Breast epithelium (tissue), 4 donors: ENCODE data around the gene S100A4. TPM values are rescaled to one million over a fixed set of nuclear protein-coding genes. Genes with fewer than 3 reads are reported as not detected.
"Not testable (repeated sequence)": the region's sequence is repeated elsewhere in the genome, so short reads cannot be mapped to it uniquely, and the experiment has no call there.

Source experiments
- DNase-seq, 2 donors: peaks; one replicate each; pipeline ENCODE4 v3.0.0-alpha.2; 2019; ENCODE audit warnings: low spot score in 2 of 2
- H3K27ac ChIP-seq, 2 donors: fragments of 200-600 bp; sonication (generic) in 1 of 2; one replicate each; pipeline ENCODE4 v1.5.1; 2016 to 2019; ENCODE audit warnings: mild to moderate bottlenecking in 1 of 2
- H3K27me3 ChIP-seq, 2 donors: fragments of 200-600 bp; sonication (generic) in 1 of 2; one replicate each; pipeline versions ENCODE4 v1.5.1 to v1.6.0; 2017 to 2019; ENCODE audit warnings: control low read depth in 1 of 2, mild to moderate bottlenecking in 1 of 2
- H3K36me3 ChIP-seq: fragments of 200-600 bp; one replicate; pipeline ENCODE4 v1.5.1; 2019
- H3K4me1 ChIP-seq, 2 donors: fragments of 200-600 bp; sonication (generic); one replicate each; pipeline ENCODE4 v1.5.1; 2016 to 2019; ENCODE audit warnings: control low read depth in 1 of 2
- H3K4me3 ChIP-seq, 3 donors: fragments of 200-600 bp; sonication (generic); 1 replicate in 2 of 3; 2 replicates in 1 of 3; pipeline ENCODE4 v1.5.1; 2016 to 2019; ENCODE audit warnings: mild to moderate bottlenecking in 3 of 3, moderate library complexity in 2 of 3
- H3K9me3 ChIP-seq, 2 donors: fragments of 200-600 bp; sonication (generic) in 1 of 2; one replicate each; pipeline ENCODE4 v1.5.1; 2016 to 2019; ENCODE audit warnings: control low read depth in 1 of 2
- POLR2A ChIP-seq: fragments of 450-650 bp; IDR thresholded peaks from one replicate; pipeline ENCODE4 v1.6.1; 2016; ENCODE audit warnings: antibody characterized with exemption, mild to moderate bottlenecking, moderate library complexity
- POLR2AphosphoS5 ChIP-seq, 3 donors: sonication (generic); formaldehyde crosslinking; IDR thresholded peaks; one replicate each; pipeline ENCODE4 v1.6.1; 2017; ENCODE audit warnings: antibody characterized with exemption in 3 of 3
- intact Hi-C: fragments of 100-400 bp; cut with DNase I; formaldehyde crosslinking; loops from one replicate; pipeline ENCODE4 v1.15.1; 2023; ENCODE audit warnings: low total_unique reads
- total RNA-seq, 3 donors: library from RNA; depleted of rRNA; stranded (reverse); fragments of >200 nt; gene quantifications; one replicate each; pipeline ENCODE4 v1.1.0, GENCODE V29; 2016
- TF ChIP-seq, protein P1 (sequence below), 3 donors: fragments of 450-650 bp; IDR thresholded peaks; one replicate each; pipeline ENCODE4 v1.5.1; 2016 to 2017; ENCODE audit warnings: antibody characterized with exemption in 3 of 3, mild to moderate bottlenecking in 3 of 3, moderate library complexity in 3 of 3

The S100A4 gene
- total RNA-seq, 3 donors from 2014 or later, result 177 to 1,015 (median 198) TPM

DNA sequence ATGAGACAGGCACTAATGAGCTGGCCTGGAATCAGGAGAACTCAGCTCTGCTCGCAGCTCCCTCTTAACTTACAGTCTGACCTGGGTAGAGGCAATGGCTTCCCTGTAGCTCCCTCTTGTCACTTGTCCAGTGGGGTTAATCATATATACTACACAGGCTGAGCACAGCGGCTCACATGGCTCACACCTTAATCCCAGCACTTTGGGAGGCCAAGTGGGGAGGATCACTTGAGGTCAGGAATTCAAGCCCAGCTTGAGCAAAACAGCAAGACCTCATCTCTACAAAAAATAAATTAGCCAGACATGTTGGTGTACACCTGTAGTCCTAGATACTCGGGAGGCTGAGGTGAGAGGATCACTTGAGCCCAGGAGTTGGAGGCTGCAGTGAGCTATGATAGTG lies 14.0 kb downstream of the S100A4 start:
- Histone ChIP-seq H3K4me1 (peaks cover 0 to 2% of the 10 kb centered on the region in 2 donors), H3K36me3 (no peaks in the 10 kb centered on the region), H3K4me3 (no peak overlapping the region), H3K9me3 (no peaks in the 10 kb centered on the region), H3K27ac (peak overlapping the region; percentile 40 to 99), H3K27me3 (no peaks in the 10 kb centered on the region)
- intact Hi-C loops, result loop anchor here (2.0 kb wide), 1 partner anchor 33 kb away; the partner anchor contains the start of gene S100A2
- DNase-seq, result no peak
- no peak for TF ChIP-seq POLR2A
- TF ChIP-seq, protein P1, sequence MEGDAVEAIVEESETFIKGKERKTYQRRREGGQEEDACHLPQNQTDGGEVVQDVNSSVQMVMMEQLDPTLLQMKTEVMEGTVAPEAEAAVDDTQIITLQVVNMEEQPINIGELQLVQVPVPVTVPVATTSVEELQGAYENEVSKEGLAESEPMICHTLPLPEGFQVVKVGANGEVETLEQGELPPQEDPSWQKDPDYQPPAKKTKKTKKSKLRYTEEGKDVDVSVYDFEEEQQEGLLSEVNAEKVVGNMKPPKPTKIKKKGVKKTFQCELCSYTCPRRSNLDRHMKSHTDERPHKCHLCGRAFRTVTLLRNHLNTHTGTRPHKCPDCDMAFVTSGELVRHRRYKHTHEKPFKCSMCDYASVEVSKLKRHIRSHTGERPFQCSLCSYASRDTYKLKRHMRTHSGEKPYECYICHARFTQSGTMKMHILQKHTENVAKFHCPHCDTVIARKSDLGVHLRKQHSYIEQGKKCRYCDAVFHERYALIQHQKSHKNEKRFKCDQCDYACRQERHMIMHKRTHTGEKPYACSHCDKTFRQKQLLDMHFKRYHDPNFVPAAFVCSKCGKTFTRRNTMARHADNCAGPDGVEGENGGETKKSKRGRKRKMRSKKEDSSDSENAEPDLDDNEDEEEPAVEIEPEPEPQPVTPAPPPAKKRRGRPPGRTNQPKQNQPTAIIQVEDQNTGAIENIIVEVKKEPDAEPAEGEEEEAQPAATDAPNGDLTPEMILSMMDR (IDR thresholded peaks at IDR 0.05), result no peak
- TF ChIP-seq POLR2AphosphoS5 (IDR thresholded peaks at IDR 0.05), result no peak

DNA sequence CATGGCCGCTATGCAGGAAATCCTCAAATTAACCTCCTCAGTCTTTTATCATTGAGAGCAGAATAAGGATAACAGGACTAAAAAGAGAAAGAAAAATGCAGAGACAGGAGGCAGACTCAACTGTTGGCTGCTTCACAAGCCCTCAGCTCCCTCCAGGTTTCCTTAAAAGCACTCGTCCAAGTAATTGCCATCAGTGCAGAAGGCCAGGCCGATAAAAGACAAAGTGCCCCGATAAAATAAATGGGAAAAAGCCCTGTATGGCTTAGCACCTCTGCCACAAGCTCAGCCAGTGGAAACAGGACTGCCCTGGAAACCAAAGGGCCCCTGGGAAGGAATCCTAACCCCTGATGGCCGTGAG lies 17.9 kb downstream of the S100A4 start:
- Histone ChIP-seq H3K4me3 (no peak overlapping the region), H3K9me3 (no peaks in the 10 kb centered on the region), H3K4me1 (peaks cover 0 to 2% of the 10 kb centered on the region in 2 donors), H3K36me3 (no peaks in the 10 kb centered on the region), H3K27me3 (no peaks in the 10 kb centered on the region), H3K27ac (peak overlapping the region; percentile 45 to 51)
- intact Hi-C loops, result no loop called here
- DNase-seq, result no peak
- TF ChIP-seq, protein P1 (IDR thresholded peaks at IDR 0.05), result no peak
- no peak for TF ChIP-seq POLR2AphosphoS5 (IDR thresholded peaks at IDR 0.05)
- TF ChIP-seq POLR2A, result no peak

DNA sequence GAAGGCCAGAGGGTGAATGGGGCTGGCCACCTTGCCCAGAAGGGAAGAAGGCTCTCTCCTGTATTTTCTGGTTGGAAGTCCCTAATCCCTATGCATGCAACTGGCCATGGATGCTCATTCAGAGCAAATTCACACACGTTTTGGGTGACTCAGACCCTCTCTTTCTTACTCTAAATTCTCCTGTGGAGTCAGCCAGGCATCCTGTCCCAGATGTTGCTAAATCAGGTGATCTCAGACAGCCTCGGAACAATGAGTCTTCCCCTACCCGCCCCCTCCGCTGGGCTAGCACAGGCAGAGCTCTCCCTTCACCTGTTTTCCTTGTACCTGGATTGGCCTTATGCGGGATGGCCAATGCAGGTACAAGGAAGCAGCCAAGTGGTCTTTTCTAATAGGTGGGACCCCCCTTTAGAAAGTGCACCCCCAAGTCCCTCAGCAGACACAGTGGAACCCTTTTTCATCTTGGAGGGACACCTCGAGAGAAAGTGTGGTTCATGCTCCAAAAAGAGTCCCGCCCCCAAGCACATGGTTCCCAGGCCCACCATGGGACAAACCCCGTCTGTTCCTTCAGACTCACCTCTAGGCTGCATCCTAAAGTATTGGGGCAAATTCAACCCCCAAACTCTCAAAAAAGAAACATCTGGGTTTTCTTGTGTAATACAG lies 18.5 kb downstream of the S100A4 start:
- Histone ChIP-seq H3K36me3 (no peaks in the 10 kb centered on the region), H3K4me3 (no peak overlapping the region), H3K27me3 (no peaks in the 10 kb centered on the region), H3K27ac (peak overlapping the region; percentile 45 to 51), H3K9me3 (no peaks in the 10 kb centered on the region), H3K4me1 (peaks cover 0 to 2% of the 10 kb centered on the region in 2 donors)
- no peak for DNase-seq
- TF ChIP-seq, protein P1 (IDR thresholded peaks at IDR 0.05), result no peak
- no peak for TF ChIP-seq POLR2A
- TF ChIP-seq POLR2AphosphoS5 (IDR thresholded peaks at IDR 0.05), result no peak
- intact Hi-C loops, result no loop called here

DNA sequence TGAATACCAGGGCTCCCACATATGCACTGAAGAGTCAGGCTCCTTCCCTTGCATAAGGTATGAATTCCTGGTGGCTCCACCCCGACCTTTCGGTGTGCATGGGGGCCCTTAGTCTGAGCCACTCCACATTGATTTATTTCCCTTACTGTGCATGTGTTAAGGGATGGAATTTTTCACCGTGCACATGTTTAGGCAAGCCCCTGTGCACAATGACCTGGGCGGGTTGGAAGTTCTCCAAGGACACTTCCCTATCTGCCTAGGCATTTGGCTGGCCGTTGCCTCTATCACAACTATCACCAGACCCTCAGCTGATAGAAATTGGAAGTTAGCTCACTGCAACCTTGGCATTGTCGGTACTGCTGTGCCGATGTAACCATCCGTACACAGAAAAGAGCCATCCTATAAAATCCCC lies 19.5 kb downstream of the S100A4 start:
- Histone ChIP-seq H3K9me3 (no peaks in the 10 kb centered on the region), H3K4me3 (no peak overlapping the region)
- no peak for DNase-seq

DNA sequence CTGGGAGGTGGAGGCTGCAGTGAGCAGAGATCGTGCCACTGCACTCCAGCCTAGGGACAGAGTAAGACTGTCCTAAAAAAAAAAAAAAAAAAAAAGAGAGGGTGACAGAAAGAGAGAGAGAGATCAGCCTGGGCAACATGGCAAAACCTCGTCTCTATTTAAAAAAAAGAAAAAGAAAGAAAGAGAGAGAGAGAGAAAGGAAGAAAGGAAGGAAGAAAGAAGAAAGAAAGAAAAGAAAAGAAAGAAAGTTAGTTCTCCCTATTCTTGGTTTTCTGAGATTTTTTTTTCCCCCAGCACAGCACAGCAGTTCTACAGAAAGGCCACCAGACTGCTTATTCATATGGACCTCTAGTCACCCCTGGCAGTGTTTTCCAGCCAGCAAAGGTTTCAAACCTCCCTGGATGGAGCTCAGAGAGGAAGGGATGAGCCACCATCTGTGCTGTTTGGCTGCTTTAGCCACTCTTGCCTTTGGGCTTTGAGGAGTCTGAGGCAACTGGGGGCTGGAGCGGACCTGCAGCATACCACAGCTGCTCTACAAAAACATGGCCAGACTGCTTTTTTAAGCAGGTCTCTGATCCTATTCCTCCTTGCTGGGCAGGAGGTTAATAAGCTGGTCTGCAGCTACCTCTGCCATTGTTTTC lies 20.4 kb downstream of the S100A4 start:
- H3K4me1 ChIP-seq, result peaks cover 0 to 2% of the 10 kb centered on the region in 2 donors
- H3K27ac ChIP-seq, result peak overlapping the region; percentile 43 to 60
- intact Hi-C loops, result no loop called here
- H3K36me3 ChIP-seq, result no peaks in the 10 kb centered on the region
- no peak for DNase-seq
- no peak overlapping the region for H3K4me3 ChIP-seq
- TF ChIP-seq POLR2A, result no peak
- TF ChIP-seq, protein P1 (IDR thresholded peaks at IDR 0.05), result no peak
- no peak for TF ChIP-seq POLR2AphosphoS5 (IDR thresholded peaks at IDR 0.05)
- H3K27me3 ChIP-seq, result no peaks in the 10 kb centered on the region
- no peaks in the 10 kb centered on the region for H3K9me3 ChIP-seq

More for the DNA sequence above, 19.5 kb downstream of the S100A4 start:
- no peaks in the 10 kb centered on the region for H3K36me3 ChIP-seq
- TF ChIP-seq, protein P1 (IDR thresholded peaks at IDR 0.05), result no peak
- TF ChIP-seq POLR2A (no peak), POLR2AphosphoS5 (IDR thresholded peaks at IDR 0.05) (no peak)
- intact Hi-C loops, result no loop called here
- peaks cover 0 to 2% of the 10 kb centered on the region in 2 donors for H3K4me1 ChIP-seq
- H3K27ac ChIP-seq, result peak overlapping the region; percentile 45 to 51
- H3K27me3 ChIP-seq, result no peaks in the 10 kb centered on the region

DNA sequence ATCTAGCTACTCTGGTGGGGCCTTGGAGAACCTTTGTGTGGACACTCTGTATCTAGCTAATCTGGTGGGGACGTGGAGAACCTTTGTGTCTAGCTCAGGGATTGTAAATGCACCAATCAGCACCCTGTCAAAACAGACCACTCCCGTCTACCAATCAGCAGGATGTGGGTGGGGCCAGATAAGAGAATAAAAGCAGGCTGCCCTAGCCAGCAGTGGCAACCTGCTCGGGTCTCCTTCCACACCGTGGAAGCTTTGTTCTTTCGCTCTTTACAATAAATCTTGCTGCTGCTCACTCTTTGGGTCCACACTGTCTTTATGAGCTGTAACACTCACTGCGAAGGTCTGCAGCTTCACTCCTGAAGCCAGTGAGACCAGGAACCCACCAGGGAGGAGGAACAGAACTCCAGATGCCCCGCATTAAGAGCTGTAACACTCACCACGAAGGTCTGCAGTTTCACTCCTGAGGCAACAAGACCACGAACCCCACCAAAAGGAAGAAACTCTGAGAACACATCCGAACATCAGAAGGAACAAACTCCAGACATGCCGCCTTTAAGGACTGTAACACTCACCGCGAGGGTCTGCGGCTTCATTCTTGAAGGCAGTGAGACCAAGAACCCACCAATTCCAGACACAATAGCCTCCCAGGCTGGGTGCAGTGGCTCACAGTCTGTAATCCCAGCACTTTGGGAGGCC lies 23.1 kb downstream of the S100A4 start:
- H3K27me3 ChIP-seq, H3K4me3 ChIP-seq, DNase-seq, H3K9me3 ChIP-seq, H3K36me3 ChIP-seq, intact Hi-C loops, H3K4me1 ChIP-seq: not testable (repeated sequence)
- peak overlapping the region in 1 of 2 donors; percentile 45 for H3K27ac ChIP-seq

DNA sequence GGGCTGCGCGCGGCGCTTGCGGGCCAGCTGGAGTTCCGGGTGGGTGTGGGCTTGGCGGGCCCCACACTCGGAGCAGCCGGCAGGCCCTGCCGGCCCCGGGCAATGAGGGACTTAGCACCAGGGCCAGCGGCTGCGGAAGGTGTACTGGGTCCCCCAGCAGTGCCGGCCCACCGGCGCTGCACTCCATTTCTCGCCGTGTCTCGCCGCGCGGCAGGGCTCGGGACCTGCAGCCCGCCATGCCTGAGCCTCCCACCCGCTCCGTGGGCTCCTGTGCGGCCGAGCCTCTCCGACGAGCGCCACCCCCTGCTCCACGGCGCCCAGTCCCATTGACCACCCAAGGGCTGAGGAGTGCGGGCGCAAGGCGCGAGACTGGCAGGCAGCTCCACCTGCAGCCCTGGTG lies 23.8 kb downstream of the S100A4 start:
- DNase-seq, H3K27ac ChIP-seq, H3K27me3 ChIP-seq, H3K9me3 ChIP-seq, H3K36me3 ChIP-seq, H3K4me1 ChIP-seq, intact Hi-C loops, H3K4me3 ChIP-seq: not testable (repeated sequence)
